Naive thymus-derived CD4-positive, alpha-beta T cell (primary cell): ENCODE results near the gene CIC. TPM values are rescaled to one million over a fixed set of nuclear protein-coding genes. Genes with fewer than 3 reads are reported as not detected.
A peak's percentile ranks its signal among the peaks of the same experiment; 100 is the strongest.

ENCODE experiments used
- ATAC-seq: fragments of 150-1000 bp; cut with Tn5 transposase; 2 replicates; pipeline ENCODE4 v1.10.0; 2021; ENCODE audit warnings: mild to moderate bottlenecking, moderate library complexity
- CTCF ChIA-PET: fragments of 350-600 bp; sonication (Branson Sonifier 250); formaldehyde crosslinking; loops from one replicate; lab custom pipeline; 2021; ENCODE audit warnings: antibody characterized with exemption; lab: Charles Lee
- POLR2A ChIA-PET: fragments of 350-600 bp; sonication (Branson Sonifier 250); formaldehyde crosslinking; loops from one replicate; lab custom pipeline; 2021; ENCODE audit warnings: antibody characterized with exemption, inconsistent platforms; lab: Charles Lee
- DNase-seq, 9 donors: peaks; one replicate each; pipeline versions ENCODE4 v3.0.0 to v3.0.0-alpha.2; 2020 to 2022; ENCODE audit warnings: mixed read lengths in 1 of 9
- H3K27ac ChIP-seq: one replicate; pipeline ENCODE4 v1.7.0; 2013; ENCODE audit warnings: mild to moderate bottlenecking, low read depth, low read length, moderate library complexity
- H3K27me3 ChIP-seq, 2 donors: one replicate each; pipeline ENCODE4 v1.7.0; 2013; ENCODE audit warnings: low read length in 2 of 2, mild to moderate bottlenecking in 2 of 2, moderate library complexity in 2 of 2; ENCODE audit not compliant: control insufficient read depth in 2 of 2, insufficient read depth in 2 of 2
- H3K36me3 ChIP-seq, 3 experiments: 1 replicate in 2 of 3; 2 replicates in 1 of 3; pipeline ENCODE4 v1.7.0; 2013; ENCODE audit warnings: low read length in 3 of 3, mild to moderate bottlenecking in 3 of 3, moderate library complexity in 1 of 3; ENCODE audit not compliant: insufficient read depth in 3 of 3, control insufficient read depth in 2 of 3
- H3K4me1 ChIP-seq, 2 donors: one replicate each; pipeline ENCODE4 v1.7.0; 2013; ENCODE audit warnings: low read length in 2 of 2, mild to moderate bottlenecking in 2 of 2, moderate library complexity in 1 of 2; ENCODE audit not compliant: control insufficient read depth in 2 of 2, insufficient read depth in 2 of 2
- H3K4me3 ChIP-seq: 2 replicates; pipeline ENCODE4 v1.7.0; 2013; ENCODE audit warnings: mild to moderate bottlenecking, low read length
- H3K9me3 ChIP-seq, 3 experiments: 1 replicate in 2 of 3; 2 replicates in 1 of 3; pipeline ENCODE4 v1.7.0; 2013; ENCODE audit warnings: low read length in 3 of 3; ENCODE audit not compliant: control insufficient read depth in 2 of 3
- H3K27ac Mint-ChIP-seq, 9 donors: one replicate each; pipeline ENCODE4 v1.8.0; 2020 to 2022; ENCODE audit warnings: mixed read lengths in 9 of 9, mild to moderate bottlenecking in 8 of 9, moderate library complexity in 5 of 9, inconsistent platforms in 2 of 9
- H3K27me3 Mint-ChIP-seq, 5 donors: one replicate each; pipeline ENCODE4 v1.8.0; 2021 to 2022; ENCODE audit warnings: mixed read lengths in 5 of 5, mild to moderate bottlenecking in 1 of 5
- H3K36me3 Mint-ChIP-seq, 5 donors: one replicate each; pipeline ENCODE4 v1.8.0; 2020 to 2022; ENCODE audit warnings: mixed read lengths in 5 of 5, mild to moderate bottlenecking in 3 of 5, inconsistent platforms in 1 of 5
- H3K4me1 Mint-ChIP-seq, 7 donors: one replicate each; pipeline ENCODE4 v1.8.0; 2020 to 2022; ENCODE audit warnings: mixed read lengths in 7 of 7, mild to moderate bottlenecking in 3 of 7, inconsistent platforms in 1 of 7
- H3K4me3 Mint-ChIP-seq, 10 donors: one replicate each; pipeline ENCODE4 v1.8.0; 2020 to 2022; ENCODE audit warnings: mild to moderate bottlenecking in 10 of 10, mixed read lengths in 10 of 10, moderate library complexity in 6 of 10, inconsistent platforms in 2 of 10
- H3K9me3 Mint-ChIP-seq, 11 donors: one replicate each; pipeline ENCODE4 v1.8.0; 2020 to 2022; ENCODE audit warnings: mixed read lengths in 11 of 11, mild to moderate bottlenecking in 4 of 11, inconsistent platforms in 1 of 11, moderate library complexity in 1 of 11
- intact Hi-C, 2 donors: fragments of 100-400 bp; cut with micrococcal nuclease; formaldehyde crosslinking; loops; one replicate each; pipeline ENCODE4 v1.15.1; 2023
- polyA plus RNA-seq, 2 donors: library from polyadenylated mRNA; unstranded; fragments of 300-500 nt; fragmentation: Illumina TruSeq; gene quantifications; one replicate each; pipeline ENCODE4 v1.2.3, GENCODE V29; 2021
- total RNA-seq, 6 experiments: library from RNA in 5 of 6; stranded (reverse) in 5 of 6; gene quantifications; 1 replicate in 5 of 6; 2 replicates in 1 of 6; pipeline ENCODE4 v1.2.3 and lab custom pipeline; 2021 to 2026

The CIC gene
- total and polyA plus RNA-seq, 7 experiments from 2014 or later, result 1.5 to 134 (median 93.6) TPM

- Histone ChIP-seq H3K4me1 (peaks cover 18 to 20% of the 10 kb centered on the region in 2 donors), H3K4me3 (no peak overlapping the region), H3K27me3 (no peaks in the 10 kb centered on the region), H3K9me3 (no peaks in the 10 kb centered on the region), H3K36me3 (peaks cover 0 to 21% (median 0%) of the 10 kb centered on the region in 3 experiments), H3K27ac (no peak overlapping the region)
- no peak for ATAC-seq
- H3K9me3 Mint-ChIP-seq, result no peaks in the 10 kb centered on the region
- CTCF ChIA-PET, result interaction anchor here (0.6 to 5.7 kb wide), 7 partner anchors 27 to 137 kb away, joined by 3 to 25 read pairs (median 4); partner anchors contain the start of gene ZNF526
- intact Hi-C loops, result loop anchor here in 1 of 2 donors (10.0 kb wide), 1 partner anchor 362 kb away; the partner anchor contains the start of gene ARHGEF1
- no peaks in the 10 kb centered on the region for H3K36me3 Mint-ChIP-seq
- peaks cover 24 to 54% (median 49%) of the 10 kb centered on the region in 7 donors for H3K4me1 Mint-ChIP-seq
- POLR2A ChIA-PET, result interaction anchor here (0.7 to 3.7 kb wide), 7 partner anchors 10 to 47 kb away, joined by 3 to 22 read pairs (median 5); partner anchors contain the start of gene CIC
- DNase-seq, result no peak
- H3K4me3 Mint-ChIP-seq, result peak overlapping the region in 2 of 10 donors; percentile 25 to 41
- H3K27me3 Mint-ChIP-seq, result no peaks in the 10 kb centered on the region
- H3K27ac Mint-ChIP-seq, result peak overlapping the region in 7 of 9 donors; percentile 33 to 96 (median 84)
These were observed 22.7 kb upstream of the CIC start for GRCh38 chr19:42246143-42246921.

GRCh38 chr19:42246922-42247639 is 22.0 kb upstream of the CIC start:
- peaks cover 0 to 2% (median 0%) of the 10 kb centered on the region in 11 donors for H3K9me3 Mint-ChIP-seq
- intact Hi-C loops, result loop anchor here in 1 of 2 donors (10.0 kb wide), 1 partner anchor 362 kb away; the partner anchor contains the start of gene ARHGEF1
- H3K27ac ChIP-seq, result no peak overlapping the region
- no peaks in the 10 kb centered on the region for H3K9me3 ChIP-seq
- H3K27ac Mint-ChIP-seq, result peak overlapping the region in 7 of 9 donors; percentile 3 to 83 (median 63)
- no peak overlapping the region for H3K4me3 ChIP-seq
- no peaks in the 10 kb centered on the region for H3K27me3 ChIP-seq
- H3K4me1 Mint-ChIP-seq, result peaks cover 30 to 54% (median 51%) of the 10 kb centered on the region in 7 donors
- CTCF ChIA-PET, result interaction anchor here (1.1 to 5.7 kb wide), 6 partner anchors 27 to 107 kb away, joined by 3 to 25 read pairs (median 4); partner anchors contain the start of gene ZNF526
- POLR2A ChIA-PET, result interaction anchor here (0.7 to 3.7 kb wide), 5 partner anchors 15 to 35 kb away, joined by 3 to 22 read pairs (median 5); partner anchors contain the start of gene CIC
- H3K36me3 ChIP-seq, result peaks cover 0 to 21% (median 0%) of the 10 kb centered on the region in 3 experiments
- H3K27me3 Mint-ChIP-seq, result no peaks in the 10 kb centered on the region
- no peak for DNase-seq
- H3K4me1 ChIP-seq, result peaks cover 20 to 22% of the 10 kb centered on the region in 2 donors
- ATAC-seq, result no peak
- H3K4me3 Mint-ChIP-seq, result peak overlapping the region in 1 of 10 donors; percentile 22
- no peaks in the 10 kb centered on the region for H3K36me3 Mint-ChIP-seq

- Histone ChIP-seq H3K27me3 (no peaks in the 10 kb centered on the region), H3K36me3 (peaks cover 0 to 21% (median 0%) of the 10 kb centered on the region in 3 experiments), H3K4me3 (no peak overlapping the region), H3K9me3 (no peaks in the 10 kb centered on the region), H3K27ac (no peak overlapping the region), H3K4me1 (peaks cover 24 to 26% of the 10 kb centered on the region in 2 donors)
- Mint-ChIP-seq H3K27me3 (no peaks in the 10 kb centered on the region), H3K27ac (peak overlapping the region in 1 of 9 donors; percentile 22), H3K9me3 (peaks cover 0 to 2% (median 0%) of the 10 kb centered on the region in 11 donors), H3K4me3 (no peak overlapping the region), H3K36me3 (peaks cover 0 to 2% (median 0%) of the 10 kb centered on the region in 5 donors), H3K4me1 (peaks cover 35 to 58% (median 55%) of the 10 kb centered on the region in 7 donors)
- ChIA-PET CTCF (interaction anchor here (1.5 to 4.1 kb wide), 2 partner anchors 32 to 108 kb away, joined by 4 to 25 read pairs; no protein-coding TSS in a partner anchor), POLR2A (interaction anchor here (0.9 to 3.7 kb wide), 4 partner anchors 15 to 35 kb away, joined by 5 to 22 read pairs (median 7); partner anchors contain the start of gene CIC)
- intact Hi-C loops, result loop anchor here in 1 of 2 donors (10.0 kb wide), 1 partner anchor 363 kb away; the partner anchor contains the start of gene ARHGEF1
- ATAC-seq (no peak), DNase-seq (no peak)
These were observed 21.3 kb upstream of the CIC start for GRCh38 chr19:42247640-42248199.

- intact Hi-C loops, result loop anchor here in 1 of 2 donors (10.0 kb wide), 1 partner anchor 364 kb away; the partner anchor contains the start of gene ARHGEF1
- Mint-ChIP-seq H3K27me3 (no peaks in the 10 kb centered on the region), H3K9me3 (peaks cover 0 to 2% (median 0%) of the 10 kb centered on the region in 11 donors), H3K36me3 (peaks cover 0 to 4% (median 0%) of the 10 kb centered on the region in 5 donors), H3K4me1 (peaks cover 34 to 54% (median 50%) of the 10 kb centered on the region in 7 donors), H3K27ac (peak overlapping the region in 1 of 9 donors; percentile 51), H3K4me3 (no peak overlapping the region)
- CTCF ChIA-PET, result interaction anchor here (1.5 to 4.1 kb wide), 2 partner anchors 31 to 108 kb away, joined by 4 to 25 read pairs; no protein-coding TSS in a partner anchor
- Histone ChIP-seq H3K9me3 (no peaks in the 10 kb centered on the region), H3K4me3 (no peak overlapping the region), H3K27ac (no peak overlapping the region), H3K27me3 (no peaks in the 10 kb centered on the region), H3K4me1 (peaks cover 27% of the 10 kb centered on the region in 2 donors), H3K36me3 (peaks cover 0 to 21% (median 0%) of the 10 kb centered on the region in 3 experiments)
- ATAC-seq (no peak), DNase-seq (no peak)
- POLR2A ChIA-PET, result no interaction called here
These were observed 20.5 kb upstream of the CIC start for GRCh38 chr19:42248270-42249148.

GRCh38 chr19:42249149-42249750 is 19.8 kb upstream of the CIC start:
- Histone ChIP-seq H3K36me3 (peaks cover 0 to 26% (median 0%) of the 10 kb centered on the region in 3 experiments), H3K27ac (no peak overlapping the region), H3K27me3 (no peaks in the 10 kb centered on the region), H3K4me3 (no peak overlapping the region), H3K4me1 (peaks cover 19 to 27% of the 10 kb centered on the region in 2 donors), H3K9me3 (no peaks in the 10 kb centered on the region)
- Mint-ChIP-seq H3K4me3 (no peak overlapping the region), H3K4me1 (peaks cover 34 to 51% (median 48%) of the 10 kb centered on the region in 7 donors), H3K27ac (peak overlapping the region in 3 of 9 donors; percentile 14 to 51 (median 17)), H3K9me3 (peaks cover 0 to 2% (median 0%) of the 10 kb centered on the region in 11 donors), H3K27me3 (no peaks in the 10 kb centered on the region), H3K36me3 (peaks cover 0 to 4% (median 0%) of the 10 kb centered on the region in 5 donors)
- ChIA-PET POLR2A (no interaction called here), CTCF (interaction anchor here (1.3 to 2.8 kb wide), 2 partner anchors 30 to 46 kb away, joined by 4 to 12 read pairs; no protein-coding TSS in a partner anchor)
- intact Hi-C loops, result loop anchor here in 1 of 2 donors (10.0 kb wide), 1 partner anchor 364 kb away; the partner anchor contains the start of gene ARHGEF1
- DNase-seq (no peak), ATAC-seq (no peak)
